Measurements from ENCODE around the gene MET.
A peak's percentile ranks its signal among the peaks of the same experiment; 100 is the strongest.
"Not testable (repeated sequence)": the region's sequence is repeated elsewhere in the genome, so short reads cannot be mapped to it uniquely, and the experiment has no call there.

Gene MET

GRCh38 chr7:116726713-116727431 is 54.9 kb downstream of the MET start:
- no peak for FAIRE-seq
- no peak for DNase-seq (ENCODE audit: low spot score)

- no peak for FAIRE-seq
- DNase-seq (ENCODE audit: low spot score) = no peak
These were observed 55.5 kb downstream of the MET start for GRCh38 chr7:116727432-116728009.

- DNase-seq (ENCODE audit: low spot score) = no peak
- no peak for FAIRE-seq
These were observed 56.4 kb downstream of the MET start for GRCh38 chr7:116728413-116728812.

- DNase-seq (ENCODE audit: low spot score) (no peak), FAIRE-seq (no peak)
These were observed 58.4 kb downstream of the MET start for GRCh38 chr7:116730097-116731022.

- DNase-seq (ENCODE audit: low spot score) (no peak), FAIRE-seq (peak; percentile 91)
These were observed 59.0 kb downstream of the MET start for GRCh38 chr7:116731023-116731395.

GRCh38 chr7:116731445-116732335 is 59.7 kb downstream of the MET start:
- no peak for DNase-seq (ENCODE audit: low spot score)
- no peak for FAIRE-seq

GRCh38 chr7:116732788-116733694 is 61.0 kb downstream of the MET start:
- DNase-seq (ENCODE audit: low spot score) = no peak
- FAIRE-seq = no peak

GRCh38 chr7:116733924-116734580 is 62.1 kb downstream of the MET start:
- FAIRE-seq (no peak), DNase-seq (ENCODE audit: low spot score) (no peak)

- DNase-seq (ENCODE audit: low spot score) (no peak), FAIRE-seq (no peak)
These were observed 62.7 kb downstream of the MET start for GRCh38 chr7:116734710-116735109.

- DNase-seq (ENCODE audit: low spot score) (peak; percentile 84), FAIRE-seq (peak; percentile 89)
These were observed 65.1 kb downstream of the MET start for GRCh38 chr7:116736927-116737715.

- FAIRE-seq (no peak), DNase-seq (ENCODE audit: low spot score) (no peak)
These were observed 66.4 kb downstream of the MET start for GRCh38 chr7:116738378-116738777.

GRCh38 chr7:116739307-116739706 is 67.3 kb downstream of the MET start:
- DNase-seq (ENCODE audit: low spot score) (no peak), FAIRE-seq (no peak)

- no peak for FAIRE-seq
- DNase-seq (ENCODE audit: low spot score) = no peak
These were observed 68.2 kb downstream of the MET start for GRCh38 chr7:116740231-116740630.

- FAIRE-seq = no peak
- no peak for DNase-seq (ENCODE audit: low spot score)
These were observed 68.9 kb downstream of the MET start for GRCh38 chr7:116740755-116741462.

- no peak for DNase-seq (ENCODE audit: low spot score)
- FAIRE-seq = no peak
These were observed 69.8 kb downstream of the MET start for GRCh38 chr7:116741625-116742316.

- no peak for DNase-seq (ENCODE audit: low spot score)
- FAIRE-seq = no peak
These were observed 70.6 kb downstream of the MET start for GRCh38 chr7:116742641-116743040.

GRCh38 chr7:116743835-116744234 is 71.8 kb downstream of the MET start:
- DNase-seq (ENCODE audit: low spot score); FAIRE-seq: not testable (repeated sequence)

GRCh38 chr7:116746388-116746787 is 74.4 kb downstream of the MET start:
- FAIRE-seq; DNase-seq (ENCODE audit: low spot score): not testable (repeated sequence)
